H1 (cell line): ENCODE results near the gene RRP1B.

Experiments used
- EP300 ChIP-seq, 2 experiments: IDR thresholded peaks; 1 replicate in 1 of 2; 2 replicates in 1 of 2; pipeline ENCODE4 v1.6.1; 2011 to 2012; ENCODE audit warnings: low read depth in 2 of 2, low read length in 2 of 2, mild to moderate bottlenecking in 2 of 2, borderline replicate concordance in 1 of 2, inconsistent platforms in 1 of 2, moderate library complexity in 1 of 2
- JUND ChIP-seq: IDR thresholded peaks from 2 replicates; pipeline ENCODE4 v1.6.1; 2011; ENCODE audit warnings: mild to moderate bottlenecking, improper control_type of control experiment, low read length
- NRF1 ChIP-seq: IDR thresholded peaks from 2 replicates; pipeline ENCODE4 v1.6.1; 2011; ENCODE audit warnings: mild to moderate bottlenecking, low read depth, low read length, improper control_type of control experiment
- POLR2A ChIP-seq, 2 experiments: IDR thresholded peaks; 1 replicate in 1 of 2; 2 replicates in 1 of 2; pipeline ENCODE4 v1.6.1; 2011; ENCODE audit warnings: low read depth in 2 of 2, low read length in 2 of 2, mild to moderate bottlenecking in 2 of 2; ENCODE audit errors: control extremely low read depth in 1 of 2
- RFX5 ChIP-seq: IDR thresholded peaks from 2 replicates; pipeline ENCODE4 v1.6.1; 2011; ENCODE audit warnings: low read depth, low read length, improper control_type of control experiment, borderline replicate concordance
- SP1 ChIP-seq: IDR thresholded peaks from 2 replicates; pipeline ENCODE4 v1.6.1; 2011; ENCODE audit warnings: low read depth, low read length
- TAF1 ChIP-seq: IDR thresholded peaks from 2 replicates; pipeline ENCODE4 v1.6.1; 2011; ENCODE audit warnings: mild to moderate bottlenecking, low read depth, low read length
- TEAD4 ChIP-seq: IDR thresholded peaks from 2 replicates; pipeline ENCODE4 v1.6.1; 2012; ENCODE audit warnings: low read depth, low read length, inconsistent platforms, mixed read lengths
- TF ChIP-seq, protein P1 (sequence below), 3 experiments: IDR thresholded peaks; 1 replicate in 2 of 3; 2 replicates in 1 of 3; pipeline versions ENCODE4 v1.5.1 to v1.6.1; 2011; ENCODE audit warnings: low read length in 3 of 3, mild to moderate bottlenecking in 3 of 3, inconsistent platforms in 2 of 3, low read depth in 1 of 3, moderate library complexity in 1 of 3; ENCODE audit not compliant: insufficient read depth in 1 of 3; ENCODE audit errors: control extremely low read depth in 1 of 3

DNA sequence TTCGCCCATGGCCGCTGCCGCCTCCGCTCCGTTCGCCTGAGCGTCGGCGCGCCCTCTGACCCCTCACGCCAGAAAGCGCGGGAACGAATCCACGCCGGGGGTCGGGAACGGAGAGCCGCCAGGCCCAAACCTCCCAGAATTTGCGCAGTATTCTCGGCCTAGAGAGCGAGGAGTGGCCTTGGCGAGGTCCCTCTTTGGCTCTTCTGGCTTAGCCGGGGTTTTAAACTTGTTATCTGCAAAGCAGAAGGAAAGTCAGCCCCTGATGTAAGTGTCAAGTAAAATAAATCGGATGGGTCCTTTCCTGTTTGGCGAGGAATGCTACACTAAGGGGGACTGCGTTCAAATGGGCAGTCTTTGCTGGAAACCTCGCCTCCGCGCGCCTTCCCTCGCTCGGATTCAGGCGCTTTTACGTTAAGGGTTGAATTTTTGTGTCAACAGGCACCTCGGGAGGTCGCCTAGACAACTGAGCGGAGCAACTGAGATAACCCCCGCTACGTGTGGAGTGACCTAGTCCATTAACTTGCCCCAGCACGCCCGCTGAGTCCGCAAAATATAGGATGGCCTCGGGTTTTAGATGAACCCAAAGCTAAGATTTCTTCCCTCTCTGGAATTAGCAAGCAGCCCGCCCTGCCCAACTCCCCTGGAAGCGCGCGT is 1.1 kb upstream of the RRP1B start:
- TF ChIP-seq, protein P1, sequence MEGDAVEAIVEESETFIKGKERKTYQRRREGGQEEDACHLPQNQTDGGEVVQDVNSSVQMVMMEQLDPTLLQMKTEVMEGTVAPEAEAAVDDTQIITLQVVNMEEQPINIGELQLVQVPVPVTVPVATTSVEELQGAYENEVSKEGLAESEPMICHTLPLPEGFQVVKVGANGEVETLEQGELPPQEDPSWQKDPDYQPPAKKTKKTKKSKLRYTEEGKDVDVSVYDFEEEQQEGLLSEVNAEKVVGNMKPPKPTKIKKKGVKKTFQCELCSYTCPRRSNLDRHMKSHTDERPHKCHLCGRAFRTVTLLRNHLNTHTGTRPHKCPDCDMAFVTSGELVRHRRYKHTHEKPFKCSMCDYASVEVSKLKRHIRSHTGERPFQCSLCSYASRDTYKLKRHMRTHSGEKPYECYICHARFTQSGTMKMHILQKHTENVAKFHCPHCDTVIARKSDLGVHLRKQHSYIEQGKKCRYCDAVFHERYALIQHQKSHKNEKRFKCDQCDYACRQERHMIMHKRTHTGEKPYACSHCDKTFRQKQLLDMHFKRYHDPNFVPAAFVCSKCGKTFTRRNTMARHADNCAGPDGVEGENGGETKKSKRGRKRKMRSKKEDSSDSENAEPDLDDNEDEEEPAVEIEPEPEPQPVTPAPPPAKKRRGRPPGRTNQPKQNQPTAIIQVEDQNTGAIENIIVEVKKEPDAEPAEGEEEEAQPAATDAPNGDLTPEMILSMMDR (IDR thresholded peaks at IDR 0.05; ENCODE audit: control extremely low read depth in 1 of 3, insufficient read depth in 1 of 3, low read depth in 1 of 3, low read length in 3 of 3) = no peak
- TF ChIP-seq TEAD4 = no peak
- TF ChIP-seq POLR2A (IDR thresholded peaks at IDR 0.05; ENCODE audit: control extremely low read depth in 1 of 2, low read depth in 2 of 2, low read length in 2 of 2) = no peak
- no peak for TF ChIP-seq EP300 (IDR thresholded peaks at IDR 0.05; ENCODE audit: borderline replicate concordance in 1 of 2, low read depth in 2 of 2, low read length in 2 of 2)
- TF ChIP-seq JUND = no peak
- no peak for TF ChIP-seq TAF1
- no peak for TF ChIP-seq NRF1
- TF ChIP-seq SP1 = no peak
- TF ChIP-seq RFX5 = no peak
